Measurements from ENCODE around the gene CASTOR1.

CASTOR1 gene

GRCh38 chr22:30279046-30279788 is 10.1 kb downstream of the CASTOR1 start:
- Histone ChIP-seq H3K4me3 (ENCODE audit: low read depth in 1 of 2, low read length in 1 of 2) (no peak overlapping the region), H3K4me1 (ENCODE audit: control insufficient read depth in 1 of 2, insufficient read depth in 1 of 2, low read depth in 1 of 2, low read length in 1 of 2) (peaks cover 70 to 75% of the 10 kb centered on the region in 2 experiments), H3K27ac (no peak overlapping the region), H3K36me3 (no peaks in the 10 kb centered on the region), H3K27me3 (no peaks in the 10 kb centered on the region), H3K9me3 (no peaks in the 10 kb centered on the region)
- TF ChIP-seq CTCF (IDR thresholded peaks at IDR 0.05), result no peak

GRCh38 chr22:30277547-30278344 is 11.6 kb downstream of the CASTOR1 start:
- H3K36me3 ChIP-seq, result no peaks in the 10 kb centered on the region
- H3K4me3 ChIP-seq (ENCODE audit: low read depth in 1 of 2, low read length in 1 of 2), result no peak overlapping the region
- H3K9me3 ChIP-seq, result no peaks in the 10 kb centered on the region
- H3K27me3 ChIP-seq, result no peaks in the 10 kb centered on the region
- no peak for TF ChIP-seq CTCF (IDR thresholded peaks at IDR 0.05)
- H3K4me1 ChIP-seq (ENCODE audit: control insufficient read depth in 1 of 2, insufficient read depth in 1 of 2, low read depth in 1 of 2, low read length in 1 of 2), result peaks cover 77 to 80% of the 10 kb centered on the region in 2 experiments
- H3K27ac ChIP-seq, result no peak overlapping the region

GRCh38 chr22:30276039-30276438 is 13.3 kb downstream of the CASTOR1 start:
- TF ChIP-seq CTCF (IDR thresholded peaks at IDR 0.05), result no peak

GRCh38 chr22:30275625-30276024 is 13.7 kb downstream of the CASTOR1 start:
- Histone ChIP-seq H3K36me3 (no peaks in the 10 kb centered on the region), H3K4me1 (ENCODE audit: control insufficient read depth in 1 of 2, insufficient read depth in 1 of 2, low read depth in 1 of 2, low read length in 1 of 2) (peaks cover 87 to 92% of the 10 kb centered on the region in 2 experiments), H3K27ac (peak overlapping the region; percentile 60), H3K4me3 (ENCODE audit: low read depth in 1 of 2, low read length in 1 of 2) (no peak overlapping the region), H3K9me3 (no peaks in the 10 kb centered on the region), H3K27me3 (no peaks in the 10 kb centered on the region)
- no peak for TF ChIP-seq CTCF (IDR thresholded peaks at IDR 0.05)

More at GRCh38 chr22:30276039-30276438, 13.3 kb downstream of the CASTOR1 start:
- H3K9me3 ChIP-seq, result no peaks in the 10 kb centered on the region
- H3K36me3 ChIP-seq, result no peaks in the 10 kb centered on the region
- peak overlapping the region; percentile 60 for H3K27ac ChIP-seq
- H3K27me3 ChIP-seq, result no peaks in the 10 kb centered on the region
- no peak overlapping the region for H3K4me3 ChIP-seq (ENCODE audit: low read depth in 1 of 2, low read length in 1 of 2)
- peaks cover 83 to 87% of the 10 kb centered on the region in 2 experiments for H3K4me1 ChIP-seq (ENCODE audit: control insufficient read depth in 1 of 2, insufficient read depth in 1 of 2, low read depth in 1 of 2, low read length in 1 of 2)

GRCh38 chr22:30274437-30274812 is 14.9 kb downstream of the CASTOR1 start:
- no peaks in the 10 kb centered on the region for H3K36me3 ChIP-seq
- H3K27me3 ChIP-seq, result no peaks in the 10 kb centered on the region
- H3K4me1 ChIP-seq (ENCODE audit: control insufficient read depth in 1 of 2, insufficient read depth in 1 of 2, low read depth in 1 of 2, low read length in 1 of 2), result peaks cover 91 to 96% of the 10 kb centered on the region in 2 experiments
- H3K27ac ChIP-seq, result peak overlapping the region; percentile 100
- H3K4me3 ChIP-seq (ENCODE audit: low read depth in 1 of 2, low read length in 1 of 2), result no peak overlapping the region
- TF ChIP-seq CTCF (IDR thresholded peaks at IDR 0.05), result no peak
- H3K9me3 ChIP-seq, result no peaks in the 10 kb centered on the region

Data from neutrophil (primary cell).